Keratinocyte (primary cell): ENCODE data around the gene KRTAP1-4. TPM values are rescaled to one million over a fixed set of nuclear protein-coding genes. Genes with fewer than 3 reads are reported as not detected.

Experiments used
- DNase-seq: peaks from one replicate; pipeline ENCODE4 v3.0.0-alpha.2; 2011; ENCODE audit warnings: low read depth, missing footprints, low spot score
- FAIRE-seq: peaks from 2 replicates; lab custom pipeline; 2011; peaks lifted over from hg19 to GRCh38; lab: Jason Lieb, UNC
- H2AFZ ChIP-seq: 2 replicates; pipeline ENCODE4 v1.6.0; 2012; ENCODE audit warnings: low read length, control low read depth, inconsistent platforms; ENCODE audit not compliant: control insufficient read depth
- H3K27ac ChIP-seq: 2 replicates; pipeline ENCODE4 v1.5.1; 2011; ENCODE audit warnings: low read length; ENCODE audit not compliant: control insufficient read depth, insufficient read depth
- H3K27me3 ChIP-seq: 3 replicates; pipeline ENCODE4 v1.6.0; 2011; ENCODE audit warnings: low read length; ENCODE audit not compliant: control insufficient read depth, insufficient read depth; ENCODE audit errors: extremely low read depth
- H3K36me3 ChIP-seq, 2 experiments: 2 replicates in 1 of 2; 3 replicates in 1 of 2; pipeline ENCODE4 v1.5.1; 2011; ENCODE audit warnings: low read length in 2 of 2, mild to moderate bottlenecking in 1 of 2; ENCODE audit not compliant: control insufficient read depth in 2 of 2, insufficient read depth in 2 of 2; ENCODE audit errors: extremely low read depth in 1 of 2
- H3K4me1 ChIP-seq: 3 replicates; pipeline ENCODE4 v1.5.1; 2011; ENCODE audit warnings: low read length; ENCODE audit not compliant: control insufficient read depth, insufficient read depth; ENCODE audit errors: extremely low read depth
- H3K4me2 ChIP-seq: 3 replicates; pipeline ENCODE4 v1.6.0; 2011; ENCODE audit warnings: low read depth, low read length; ENCODE audit not compliant: control insufficient read depth, insufficient read depth; ENCODE audit errors: extremely low read depth
- H3K4me3 ChIP-seq, 3 experiments: fragments of 200-600 bp in 1 of 3; sonication (generic) in 1 of 3; 2 replicates in 2 of 3; 3 replicates in 1 of 3; pipeline ENCODE4 v1.5.1; 2011 to 2016; ENCODE audit warnings: low read length in 3 of 3, mild to moderate bottlenecking in 3 of 3, control low read depth in 2 of 3, inconsistent platforms in 1 of 3, low read depth in 1 of 3, mixed read lengths in 1 of 3, mixed run types in 1 of 3, moderate library complexity in 1 of 3; ENCODE audit not compliant: control insufficient read depth in 2 of 3, insufficient read depth in 2 of 3; ENCODE audit errors: extremely low read depth in 1 of 3
- H3K79me2 ChIP-seq: 2 replicates; pipeline ENCODE4 v1.6.0; 2012; ENCODE audit warnings: low read length; ENCODE audit not compliant: control insufficient read depth, insufficient read depth
- H3K9ac ChIP-seq: 3 replicates; pipeline ENCODE4 v1.6.0; 2011; ENCODE audit warnings: low read length; ENCODE audit not compliant: control insufficient read depth, insufficient read depth; ENCODE audit errors: extremely low read depth
- H3K9me1 ChIP-seq: 3 replicates; pipeline ENCODE4 v1.6.0; 2011; ENCODE audit warnings: low read length; ENCODE audit not compliant: control insufficient read depth, insufficient read depth; ENCODE audit errors: extremely low read depth
- H3K9me3 ChIP-seq: 2 replicates; pipeline ENCODE4 v1.5.1; 2012; ENCODE audit warnings: low read depth, low read length; ENCODE audit not compliant: control insufficient read depth
- H4K20me1 ChIP-seq: 3 replicates; pipeline ENCODE4 v1.6.0; 2011; ENCODE audit warnings: low read length; ENCODE audit not compliant: control insufficient read depth, insufficient read depth; ENCODE audit errors: extremely low read depth
- CTCF ChIP-seq, 3 experiments: IDR thresholded peaks in 1 of 3; conservative IDR thresholded peaks in 1 of 3; optimal IDR thresholded peaks in 1 of 3; 2 replicates in 2 of 3; 3 replicates in 1 of 3; pipeline versions ENCODE3 to v1.5.1; 2011; ENCODE audit warnings: low read length in 3 of 3, mild to moderate bottlenecking in 3 of 3, moderate library complexity in 2 of 3, control low read depth in 1 of 3, inconsistent platforms in 1 of 3; ENCODE audit not compliant: insufficient read depth in 2 of 3; ENCODE audit errors: extremely low read depth in 1 of 3
- EZH2 ChIP-seq: IDR thresholded peaks from one replicate; pipeline ENCODE4 v1.6.1; 2012; ENCODE audit warnings: inconsistent platforms, mild to moderate bottlenecking, low read length, moderate library complexity
- dilution Hi-C: fragments of 300-500 bp; cut with MboI; formaldehyde crosslinking; loops from one replicate; pipeline ENCODE4 v1.7.0; 2020; ENCODE audit warnings: low sequenced_read_pairs; ENCODE audit not compliant: extremely low pct_ligation_motif_present
- polyA plus RNA-seq, 5 experiments: library from polyadenylated mRNA; depleted of rRNA in 3 of 5; stranded (reverse) in 3 of 5; stranded (forward) in 1 of 5; unstranded in 1 of 5; fragments of >200 nt; gene quantifications; 1 replicate in 1 of 5; 2 replicates in 3 of 5; 3 replicates in 1 of 5; pipeline versions ENCODE4 v1.2.1 to v1.2.3, GENCODE V29; 2011 to 2012; ENCODE audit warnings: missing spikeins in 2 of 5, low read depth in 1 of 5, low replicate concordance in 1 of 5

The KRTAP1-4 gene
- polyA plus RNA-seq, 1 donor (not counting 4 experiments of a cell fraction or from before 2014, with no cell fraction given), result not detected

DNA sequence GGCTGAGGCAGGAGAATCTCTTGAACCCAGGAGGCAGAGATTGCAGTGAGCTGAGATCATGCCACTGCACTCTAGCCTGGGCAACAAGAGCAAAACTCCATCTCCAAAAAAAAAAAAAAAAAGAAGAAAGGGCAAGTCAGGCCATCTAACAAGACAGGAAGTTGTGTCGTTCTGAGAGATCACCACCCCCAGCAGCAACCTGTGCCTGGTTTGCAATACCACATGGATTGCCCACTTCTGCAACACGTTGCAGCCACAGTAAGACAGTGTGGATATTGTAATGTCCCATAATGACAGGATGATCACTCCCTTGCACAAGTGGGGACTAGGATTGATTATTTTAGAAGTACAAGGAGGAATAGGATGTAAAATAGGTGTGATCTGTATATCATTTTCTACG is 39.0 kb upstream of the KRTAP1-4 start:
- H3K9me3 ChIP-seq, result no peaks in the 10 kb centered on the region
- dilution Hi-C loops, result no loop called here
- H3K27me3 ChIP-seq, result no peaks in the 10 kb centered on the region

DNA sequence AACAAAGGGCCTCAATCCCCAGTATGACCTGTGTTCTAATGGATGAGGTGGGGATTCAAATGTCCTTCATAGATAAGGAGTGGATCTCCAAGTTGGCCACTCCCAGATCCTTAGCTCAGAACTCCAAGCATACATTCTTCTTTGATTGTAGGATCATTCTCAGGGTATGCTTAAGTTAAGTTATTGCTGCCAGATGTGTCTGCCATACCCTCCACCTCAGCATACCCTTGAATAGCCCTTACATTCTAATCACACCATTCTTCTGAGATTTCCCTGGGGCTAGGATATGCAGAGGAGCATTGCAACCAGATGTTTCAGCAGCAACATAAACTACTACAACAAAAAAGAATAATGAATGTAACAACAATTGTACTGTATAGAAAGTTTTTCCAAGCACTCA is 37.3 kb upstream of the KRTAP1-4 start:
- Histone ChIP-seq H3K4me1 (peaks cover 18% of the 10 kb centered on the region), H3K9me1 (no peaks in the 10 kb centered on the region), H3K4me3 (no peak overlapping the region), H3K27ac (no peak overlapping the region), H3K9me3 (no peaks in the 10 kb centered on the region), H3K4me2 (no peak overlapping the region), H3K36me3 (no peaks in the 10 kb centered on the region), H2AFZ (no peak overlapping the region), H4K20me1 (no peaks in the 10 kb centered on the region), H3K27me3 (no peaks in the 10 kb centered on the region), H3K9ac (no peak overlapping the region), H3K79me2 (no peaks in the 10 kb centered on the region)
- no peak for TF ChIP-seq CTCF (optimal IDR thresholded peaks at IDR 0.05 in 1 of 3, IDR thresholded peaks at IDR 0.05 in 1 of 3, conservative IDR thresholded peaks at IDR 0.05 in 1 of 3; ENCODE audit: extremely low read depth in 1 of 3, insufficient read depth in 2 of 3, low read length in 3 of 3)
- no peak for DNase-seq
- peak; percentile 51 for FAIRE-seq
- dilution Hi-C loops, result no loop called here

More for the DNA sequence above, 39.0 kb upstream of the KRTAP1-4 start:
- DNase-seq, result no peak
- H3K9me1 ChIP-seq, result no peaks in the 10 kb centered on the region
- no peaks in the 10 kb centered on the region for H4K20me1 ChIP-seq
- H3K4me1 ChIP-seq, result peaks cover 14% of the 10 kb centered on the region
- no peaks in the 10 kb centered on the region for H3K36me3 ChIP-seq
- H3K79me2 ChIP-seq, result no peaks in the 10 kb centered on the region
- TF ChIP-seq EZH2 (no peak), CTCF (optimal IDR thresholded peaks at IDR 0.05 in 1 of 3, IDR thresholded peaks at IDR 0.05 in 1 of 3, conservative IDR thresholded peaks at IDR 0.05 in 1 of 3; ENCODE audit: extremely low read depth in 1 of 3, insufficient read depth in 2 of 3, low read length in 3 of 3) (no peak)
- H3K27ac ChIP-seq, result no peak overlapping the region
- no peak overlapping the region for H2AFZ ChIP-seq
- no peak overlapping the region for H3K9ac ChIP-seq
- H3K4me3 ChIP-seq, result no peak overlapping the region
- no peak for FAIRE-seq
- H3K4me2 ChIP-seq, result no peak overlapping the region
